H1 (cell line): ENCODE measurements around the gene CHRD. TPM values are rescaled to one million over a fixed set of nuclear protein-coding genes. Genes with fewer than 3 reads are reported as not detected.

Experiments used
- CTCF ChIA-PET: fragments of 300-600 bp; sonication (Branson Sonifier 250); formaldehyde crosslinking; loops from one replicate; lab custom pipeline; 2021; ENCODE audit not compliant: partially characterized antibody; lab: Charles Lee
- POLR2A ChIA-PET: fragments of 300-600 bp; sonication (Branson Sonifier 250); formaldehyde crosslinking; loops from one replicate; lab custom pipeline; 2021; ENCODE audit warnings: inconsistent platforms; ENCODE audit not compliant: partially characterized antibody; lab: Charles Lee
- DNase-seq, 2 experiments: peaks; one replicate each; pipeline versions ENCODE4 v3.0.0 to v3.0.0-alpha.2; 2010 to 2022; ENCODE audit warnings: low spot score in 2 of 2, low read depth in 1 of 2, mixed read lengths in 1 of 2
- FAIRE-seq: peaks from 2 replicates; lab custom pipeline; 2011; peaks lifted over from hg19 to GRCh38; lab: Jason Lieb, UNC
- H2AFZ ChIP-seq: 2 replicates; pipeline ENCODE4 v1.8.1; 2012; ENCODE audit warnings: low read length, inconsistent platforms
- H2AK5ac ChIP-seq: 2 replicates; pipeline ENCODE4 v1.6.1; 2013; ENCODE audit warnings: low read depth, low read length
- H2BK120ac ChIP-seq: replicated peaks from 2 replicates; pipeline ENCODE3; 2013; ENCODE audit warnings: low read depth, low read length, inconsistent platforms
- H2BK12ac ChIP-seq: 2 replicates; pipeline ENCODE4 v1.6.1; 2013; ENCODE audit warnings: low read depth, low read length
- H2BK15ac ChIP-seq: 2 replicates; pipeline ENCODE4 v1.6.1; 2013; ENCODE audit warnings: low read length
- H2BK20ac ChIP-seq: 2 replicates; pipeline ENCODE4 v1.6.1; 2013; ENCODE audit warnings: low read length
- H2BK5ac ChIP-seq: 2 replicates; pipeline ENCODE4 v1.6.1; 2013; ENCODE audit warnings: low read depth, low read length
- H3K14ac ChIP-seq: 2 replicates; pipeline ENCODE4 v1.6.1; 2013; ENCODE audit warnings: inconsistent platforms; ENCODE audit not compliant: insufficient read length
- H3K18ac ChIP-seq: 2 replicates; pipeline ENCODE4 v1.6.1; 2013; ENCODE audit warnings: low read length; ENCODE audit errors: extremely low read depth
- H3K23ac ChIP-seq: 2 replicates; pipeline ENCODE4 v1.6.1; 2013; ENCODE audit warnings: inconsistent platforms; ENCODE audit not compliant: insufficient read length
- H3K23me2 ChIP-seq: 2 replicates; pipeline ENCODE4 v1.6.1; 2013; ENCODE audit warnings: low read depth, low read length
- H3K27ac ChIP-seq: 2 replicates; pipeline ENCODE4 v1.6.1; 2011; ENCODE audit warnings: low read depth, low read length, inconsistent platforms
- H3K27me3 ChIP-seq, 4 experiments: replicated peaks in 1 of 4; 1 replicate in 1 of 4; 2 replicates in 3 of 4; pipeline versions ENCODE4 v1.6.1 to v1.8.1; 2011 to 2013; ENCODE audit warnings: low read length in 3 of 4, mild to moderate bottlenecking in 3 of 4, inconsistent platforms in 2 of 4, mixed read lengths in 2 of 4, moderate library complexity in 1 of 4; ENCODE audit not compliant: control insufficient read depth in 3 of 4, insufficient read depth in 3 of 4; ENCODE audit errors: extremely low read depth in 1 of 4
- H3K36me3 ChIP-seq, 4 experiments: 2 replicates each; pipeline versions ENCODE4 v1.6.1 to v1.8.1; 2011 to 2013; ENCODE audit warnings: mild to moderate bottlenecking in 4 of 4, low read length in 3 of 4, moderate library complexity in 2 of 4, control low read depth in 1 of 4, inconsistent platforms in 1 of 4; ENCODE audit not compliant: insufficient read depth in 4 of 4, control insufficient read depth in 2 of 4
- H3K4ac ChIP-seq: replicated peaks from 2 replicates; pipeline ENCODE3; 2013; ENCODE audit warnings: low read length, low read depth, mixed read lengths, inconsistent platforms; ENCODE audit not compliant: insufficient read length
- H3K4me1 ChIP-seq, 4 experiments: replicated peaks in 1 of 4; 1 replicate in 1 of 4; 2 replicates in 3 of 4; pipeline versions ENCODE4 v1.6.1 to v1.8.1; 2011 to 2013; ENCODE audit warnings: low read length in 3 of 4, inconsistent platforms in 2 of 4, mixed read lengths in 1 of 4; ENCODE audit not compliant: insufficient read depth in 4 of 4, control insufficient read depth in 3 of 4
- H3K4me2 ChIP-seq, 2 experiments: 2 replicates each; pipeline versions ENCODE4 v1.6.1 to v1.8.1; 2011 to 2013; ENCODE audit warnings: low read depth in 2 of 2, low read length in 2 of 2, control low read depth in 1 of 2, inconsistent platforms in 1 of 2, mild to moderate bottlenecking in 1 of 2; ENCODE audit not compliant: insufficient read depth in 1 of 2
- H3K4me3 ChIP-seq, 4 experiments: fragments of 200-600, 300-600 bp in 1 of 4; sonication (generic), shearing (Covaris generic), sonication (Bioruptor Twin) in 1 of 4; 2 replicates each; pipeline versions ENCODE4 v1.5.1 to v1.8.1; 2011 to 2016; ENCODE audit warnings: low read length in 4 of 4, low read depth in 3 of 4, control low read depth in 2 of 4, inconsistent platforms in 2 of 4, mild to moderate bottlenecking in 2 of 4, mixed read lengths in 1 of 4, moderate library complexity in 1 of 4; ENCODE audit not compliant: insufficient read depth in 2 of 4; ENCODE audit errors: extremely low read depth in 1 of 4
- H3K56ac ChIP-seq: replicated peaks from 2 replicates; pipeline ENCODE3; 2013; ENCODE audit warnings: low read depth, mild to moderate bottlenecking, mixed read lengths, low read length, inconsistent platforms; ENCODE audit not compliant: insufficient read length
- H3K79me1 ChIP-seq: 2 replicates; pipeline ENCODE4 v1.6.1; 2013; ENCODE audit warnings: low read depth, low read length, control low read depth
- H3K79me2 ChIP-seq, 2 experiments: 2 replicates each; pipeline versions ENCODE4 v1.6.1 to v1.8.1; 2012 to 2013; ENCODE audit warnings: low read length in 2 of 2, mild to moderate bottlenecking in 2 of 2, inconsistent platforms in 1 of 2; ENCODE audit not compliant: insufficient read depth in 2 of 2, control insufficient read depth in 1 of 2
- H3K9ac ChIP-seq, 4 experiments: replicated peaks in 1 of 4; 1 replicate in 1 of 4; 2 replicates in 3 of 4; pipeline versions ENCODE4 v1.6.1 to v1.8.1; 2011 to 2013; ENCODE audit warnings: low read depth in 3 of 4, low read length in 3 of 4, control low read depth in 2 of 4, mild to moderate bottlenecking in 2 of 4, moderate library complexity in 2 of 4, inconsistent platforms in 1 of 4; ENCODE audit errors: extremely low read depth in 1 of 4
- H3K9me3 ChIP-seq, 2 experiments: 2 replicates each; pipeline versions ENCODE4 v1.6.1 to v1.8.1; 2012 to 2013; ENCODE audit warnings: mild to moderate bottlenecking in 2 of 2, moderate library complexity in 2 of 2, control low read depth in 1 of 2, inconsistent platforms in 1 of 2, low read depth in 1 of 2, low read length in 1 of 2, mixed read lengths in 1 of 2; ENCODE audit not compliant: insufficient read depth in 2 of 2
- H4K20me1 ChIP-seq, 2 experiments: replicated peaks in 1 of 2; 2 replicates each; pipeline versions ENCODE3 to v1.8.1; 2011 to 2013; ENCODE audit warnings: inconsistent platforms in 2 of 2, low read length in 2 of 2, mild to moderate bottlenecking in 1 of 2; ENCODE audit not compliant: insufficient read depth in 2 of 2, control insufficient read depth in 1 of 2
- H4K5ac ChIP-seq: 2 replicates; pipeline ENCODE4 v1.6.1; 2013; ENCODE audit warnings: low read length, low read depth, mixed read lengths, inconsistent platforms; ENCODE audit not compliant: insufficient read length
- H4K8ac ChIP-seq: 2 replicates; pipeline ENCODE4 v1.8.0; 2013; ENCODE audit warnings: mild to moderate bottlenecking, moderate library complexity, low read length, inconsistent platforms; ENCODE audit not compliant: insufficient read depth; ENCODE audit errors: extremely low read depth
- H4K91ac ChIP-seq: replicated peaks from 2 replicates; pipeline ENCODE3; 2013; ENCODE audit warnings: low read length, mixed read lengths, inconsistent platforms; ENCODE audit not compliant: insufficient read length
- CTCF ChIP-seq, 3 experiments: IDR thresholded peaks; 1 replicate in 2 of 3; 2 replicates in 1 of 3; pipeline versions ENCODE4 v1.5.1 to v1.6.1; 2011; ENCODE audit warnings: low read length in 3 of 3, mild to moderate bottlenecking in 3 of 3, inconsistent platforms in 2 of 3, low read depth in 1 of 3, moderate library complexity in 1 of 3; ENCODE audit not compliant: insufficient read depth in 1 of 3; ENCODE audit errors: control extremely low read depth in 1 of 3
- E2F6 ChIP-seq: IDR thresholded peaks from 2 replicates; pipeline ENCODE4 v1.6.1; 2012; ENCODE audit warnings: inconsistent platforms
- EGR1 ChIP-seq: IDR thresholded peaks from 2 replicates; pipeline ENCODE4 v1.6.1; 2011; ENCODE audit warnings: low read depth, low read length, borderline replicate concordance
- JUN ChIP-seq: IDR thresholded peaks from 2 replicates; pipeline ENCODE4 v1.6.1; 2011; ENCODE audit warnings: low read depth, mild to moderate bottlenecking, improper control_type of control experiment, low read length
- KDM4A ChIP-seq: IDR thresholded peaks from one replicate; pipeline ENCODE4 v1.7.1; 2012; ENCODE audit warnings: low read depth, mild to moderate bottlenecking, moderate library complexity, low read length, inconsistent platforms; ENCODE audit not compliant: severe bottlenecking
- SAP30 ChIP-seq: fragments of 300-600 bp; sonication (generic); IDR thresholded peaks from 2 replicates; pipeline ENCODE4 v1.7.1; 2012; ENCODE audit warnings: low read length, moderate library complexity, mild to moderate bottlenecking, inconsistent platforms; ENCODE audit not compliant: insufficient read depth, insufficient replicate concordance
- SP1 ChIP-seq: IDR thresholded peaks from 2 replicates; pipeline ENCODE4 v1.6.1; 2011; ENCODE audit warnings: low read depth, low read length
- TAF1 ChIP-seq: IDR thresholded peaks from 2 replicates; pipeline ENCODE4 v1.6.1; 2011; ENCODE audit warnings: mild to moderate bottlenecking, low read depth, low read length
- TCF12 ChIP-seq: IDR thresholded peaks from 2 replicates; pipeline ENCODE4 v1.6.1; 2011; ENCODE audit warnings: low read depth, mild to moderate bottlenecking, low read length
- whole genome bisulfite sequencing, 2 experiments: shearing (Covaris generic) in 1 of 2; methylation state at CpG; one replicate each; pipeline versions ENCODE4 v1.1.6 to v1.1.7; 2013 to 2015; ENCODE audit warnings: low lambda C conversion rate in 2 of 2, mixed read lengths in 2 of 2, inconsistent platforms in 1 of 2, low coverage in 1 of 2, missing lambda C conversion rate in 1 of 2; ENCODE audit not compliant: insufficient replicate concordance in 2 of 2, insufficient coverage in 1 of 2, insufficient read length in 1 of 2; ENCODE audit errors: extremely low coverage in 1 of 2, missing lambda C conversion rate in 1 of 2; 5-methylcytosine and 5-hydroxymethylcytosine counted together
- polyA plus RNA-seq, 7 experiments: library from polyadenylated mRNA; depleted of rRNA in 3 of 7; stranded (reverse) in 5 of 7; unstranded in 2 of 7; fragments of >200 nt in 5 of 7; fragments of 200-250 nt in 2 of 7; gene quantifications; 1 replicate in 5 of 7; 2 replicates in 1 of 7; 4 replicates in 1 of 7; pipeline versions ENCODE4 v1.2.1 to v1.2.3, GENCODE V29; 2011 to 2013; ENCODE audit warnings: missing spikeins in 2 of 7, mixed read lengths in 2 of 7
- total RNA-seq: library from RNA; stranded (reverse); fragmentation: NEBNext Ultra II Directional; extraction: Animal tissue kit (Norgen Biotek cat#: 25700); gene quantifications from 2 replicates; pipeline ENCODE4 v1.2.1, GENCODE V29; 2021

The CHRD gene
- total and polyA plus RNA-seq, 2 of the 8 experiments (the other 6 are each of a cell fraction or from before 2014, with no cell fraction given), result 0.62 to 0.86 TPM

- H3K27ac ChIP-seq, result peak overlapping the region; percentile 32; the same call in 1 of the 2 replicates
- H2BK15ac ChIP-seq, result no peak overlapping the region
- DNase-seq (peak; percentile 70 to 86), FAIRE-seq (no peak)
- H3K4me1 ChIP-seq, result peaks cover 5 to 27% (median 18%) of the 10 kb centered on the region in 4 experiments
- POLR2A ChIA-PET, result interaction anchor here (0.8 to 3.6 kb wide), 13 partner anchors 9 to 155 kb away, joined by 3 to 30 read pairs (median 6); partner anchors contain the start of gene EIF4G1
- H3K4me2 ChIP-seq, result peak overlapping the region; percentile 72 to 98
- WGBS, 2 experiments, result 10% methylated on average over 24 of the region's 37 CpGs; no CpG with 5 or more reads in 1 of the 2 experiments
- no peak overlapping the region for H4K5ac ChIP-seq
- H2BK12ac ChIP-seq, result no peak overlapping the region
- no peak overlapping the region for H2BK120ac ChIP-seq
- H2AFZ ChIP-seq, result no peak overlapping the region
- peaks cover 14% of the 10 kb centered on the region for H3K23me2 ChIP-seq
- no peak overlapping the region for H3K4ac ChIP-seq
- no peak overlapping the region for H3K14ac ChIP-seq
- no peaks in the 10 kb centered on the region for H3K27me3 ChIP-seq
- H3K36me3 ChIP-seq, result peaks cover 7 to 19% (median 16%) of the 10 kb centered on the region in 4 experiments; a peak in 7 of 8 replicates
- H2BK5ac ChIP-seq, result no peak overlapping the region; the same call in 1 of the 2 replicates
- H3K79me1 ChIP-seq, result peaks cover 9% of the 10 kb centered on the region
- no peak overlapping the region for H4K91ac ChIP-seq
- H2BK20ac ChIP-seq, result no peak overlapping the region
- H3K9ac ChIP-seq, result peak overlapping the region in 2 of 4 experiments; percentile 34 to 53; a peak in 3 of 7 replicates
- H3K23ac ChIP-seq, result no peak overlapping the region
- H3K56ac ChIP-seq, result no peak overlapping the region
- H4K20me1 ChIP-seq, result peaks cover 14 to 31% of the 10 kb centered on the region in 2 experiments
- peaks cover 0 to 2% of the 10 kb centered on the region in 2 experiments; a peak in 1 of 4 replicates for H3K79me2 ChIP-seq
- CTCF ChIA-PET, result interaction anchor here (0.6 to 3.6 kb wide), 12 partner anchors 9 to 1367 kb away, joined by 3 to 16 read pairs (median 5); no protein-coding TSS in a partner anchor
- no peak overlapping the region for H2AK5ac ChIP-seq
- peak overlapping the region; percentile 81; the same call in 1 of the 2 replicates for H4K8ac ChIP-seq
- H3K9me3 ChIP-seq, result no peaks in the 10 kb centered on the region
- peak overlapping the region in 3 of 4 experiments; percentile 12 to 50 (median 32); a peak in 4 of 8 replicates for H3K4me3 ChIP-seq
- H3K18ac ChIP-seq, result no peak overlapping the region
- TF ChIP-seq SP1 (no peak), JUN (no peak), E2F6 (peak; percentile 15; the same call in 1 of the 2 replicates), EGR1 (peak; percentile 86; the same call in 1 of the 2 replicates), SAP30 (no peak), TAF1 (0 out of 2 replicates have a peak, but pooled peaks have one; percentile 28), CTCF (IDR thresholded peaks at IDR 0.05; ENCODE audit: control extremely low read depth in 1 of 3, insufficient read depth in 1 of 3, low read depth in 1 of 3, low read length in 3 of 3) (0 out of 4 replicates have a peak, but pooled peaks of 1 of the 3 experiments have one; percentile 7), KDM4A (no peak), TCF12 (no peak)
Measured at GRCh38 chr3:184338511-184338945, 41.3 kb upstream of the CHRD start.
